Measurements from ENCODE around the gene HNRNPUL2. TPM values are rescaled to one million over a fixed set of nuclear protein-coding genes. Genes with fewer than 3 reads are reported as not detected.

HNRNPUL2 gene
- total RNA-seq, 1 experiment from 2014 or later, result 62.9 TPM

- Mint-ChIP-seq H3K27me3 (ENCODE audit: insufficient read depth, unreplicated experiment) (no peaks in the 10 kb centered on the region), H3K27ac (ENCODE audit: unreplicated experiment) (peak within 1 kb of the TSS; percentile 97), H3K36me3 (ENCODE audit: insufficient read depth, unreplicated experiment) (peaks cover 79% of the 10 kb centered on the region), H3K4me1 (ENCODE audit: low read depth, unreplicated experiment) (peaks cover 5% of the 10 kb centered on the region), H3K9me3 (ENCODE audit: unreplicated experiment) (no peaks in the 10 kb centered on the region), H3K4me3 (ENCODE audit: unreplicated experiment) (peak within 1 kb of the TSS; percentile 99)
- Histone ChIP-seq H3K36me3 (ENCODE audit: control insufficient read depth, insufficient read depth, low read length) (peaks cover 7% of the 10 kb centered on the region), H3K27me3 (replicated peaks; ENCODE audit: control insufficient read depth, insufficient read depth, low read length) (no peaks in the 10 kb centered on the region), H3K4me1 (peaks cover 15% of the 10 kb centered on the region), H3K4me3 (ENCODE audit: low read depth, low read length) (peak within 1 kb of the TSS; percentile 50), H3K9me3 (no peaks in the 10 kb centered on the region)
- intact Hi-C loops (cut with micrococcal nuclease; ENCODE audit: unreplicated experiment), result loop anchor here (2.0 kb wide), 2 partner anchors 18 to 42 kb away; partner anchors contain the start of gene GANAB
- CTCF ChIA-PET, result interaction anchor here (0.8 to 2.1 kb wide), 11 partner anchors 12 to 121 kb away, joined by 3 to 12 read pairs (median 5); partner anchors contain the start of genes B3GAT3, EEF1G, INTS5 and TAF6L
- POLR2A ChIA-PET, result interaction anchor here (0.6 to 2.1 kb wide), 38 partner anchors 9 to 1207 kb away, joined by 3 to 56 read pairs (median 6); partner anchors contain the start of genes AHNAK, B3GAT3, EEF1G and GANAB
- TF ChIP-seq, protein P1, sequence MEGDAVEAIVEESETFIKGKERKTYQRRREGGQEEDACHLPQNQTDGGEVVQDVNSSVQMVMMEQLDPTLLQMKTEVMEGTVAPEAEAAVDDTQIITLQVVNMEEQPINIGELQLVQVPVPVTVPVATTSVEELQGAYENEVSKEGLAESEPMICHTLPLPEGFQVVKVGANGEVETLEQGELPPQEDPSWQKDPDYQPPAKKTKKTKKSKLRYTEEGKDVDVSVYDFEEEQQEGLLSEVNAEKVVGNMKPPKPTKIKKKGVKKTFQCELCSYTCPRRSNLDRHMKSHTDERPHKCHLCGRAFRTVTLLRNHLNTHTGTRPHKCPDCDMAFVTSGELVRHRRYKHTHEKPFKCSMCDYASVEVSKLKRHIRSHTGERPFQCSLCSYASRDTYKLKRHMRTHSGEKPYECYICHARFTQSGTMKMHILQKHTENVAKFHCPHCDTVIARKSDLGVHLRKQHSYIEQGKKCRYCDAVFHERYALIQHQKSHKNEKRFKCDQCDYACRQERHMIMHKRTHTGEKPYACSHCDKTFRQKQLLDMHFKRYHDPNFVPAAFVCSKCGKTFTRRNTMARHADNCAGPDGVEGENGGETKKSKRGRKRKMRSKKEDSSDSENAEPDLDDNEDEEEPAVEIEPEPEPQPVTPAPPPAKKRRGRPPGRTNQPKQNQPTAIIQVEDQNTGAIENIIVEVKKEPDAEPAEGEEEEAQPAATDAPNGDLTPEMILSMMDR (IDR thresholded peaks at IDR 0.05; ENCODE audit: insufficient read depth in 1 of 2, low read depth in 1 of 2, low read length in 1 of 2, severe bottlenecking in 1 of 2, unreplicated experiment in 1 of 2), result no peak
- peak; percentile 95 to 99 for DNase-seq
- BruUV-seq (replicated peaks), result TSS peak; percentile 85
These were observed 62.1 kb downstream of the HNRNPUL2 start, which contains the start of the genes C11orf98 and CSKMT for GRCh38 chr11:62665075-62665598. TSS of gene C11orf98 (minus strand) at chr11:62665210. CDS start at chr11:62665169, 41 bp downstream. TSS of gene CSKMT (plus strand) at chr11:62665312. CDS start at chr11:62665880, 568 bp downstream.

- TSS peak; percentile 53 for BruUV-seq (replicated peaks)
- Histone ChIP-seq H3K4me3 (ENCODE audit: low read depth, low read length) (peak overlapping the region; percentile 50), H3K36me3 (ENCODE audit: control insufficient read depth, insufficient read depth, low read length) (peaks cover 7% of the 10 kb centered on the region), H3K27me3 (replicated peaks; ENCODE audit: control insufficient read depth, insufficient read depth, low read length) (no peaks in the 10 kb centered on the region), H3K9me3 (no peaks in the 10 kb centered on the region), H3K4me1 (peaks cover 9% of the 10 kb centered on the region)
- Mint-ChIP-seq H3K4me1 (ENCODE audit: low read depth, unreplicated experiment) (peaks cover 4% of the 10 kb centered on the region), H3K36me3 (ENCODE audit: insufficient read depth, unreplicated experiment) (peaks cover 78% of the 10 kb centered on the region), H3K9me3 (ENCODE audit: unreplicated experiment) (no peaks in the 10 kb centered on the region), H3K27ac (ENCODE audit: unreplicated experiment) (peak overlapping the region; percentile 97), H3K4me3 (ENCODE audit: unreplicated experiment) (peak overlapping the region; percentile 99), H3K27me3 (ENCODE audit: insufficient read depth, unreplicated experiment) (no peaks in the 10 kb centered on the region)
- POLR2A ChIA-PET, result interaction anchor here (0.6 to 2.1 kb wide), 32 partner anchors 8 to 238 kb away, joined by 3 to 56 read pairs (median 6); partner anchors contain the start of genes B3GAT3, EEF1G, GANAB and HNRNPUL2
- CTCF ChIA-PET, result interaction anchor here (0.8 to 2.1 kb wide), 11 partner anchors 11 to 122 kb away, joined by 3 to 12 read pairs (median 5); partner anchors contain the start of genes B3GAT3, EEF1G, INTS5 and TAF6L
- DNase-seq, result peak; percentile 71 to 75
- TF ChIP-seq, protein P1 (IDR thresholded peaks at IDR 0.05; ENCODE audit: insufficient read depth in 1 of 2, low read depth in 1 of 2, low read length in 1 of 2, severe bottlenecking in 1 of 2, unreplicated experiment in 1 of 2), result no peak
- intact Hi-C loops (cut with micrococcal nuclease; ENCODE audit: unreplicated experiment), result loop anchor here (1.0 to 2.0 kb wide), 3 partner anchors 11 to 42 kb away; partner anchors contain the start of genes GANAB and INTS5
These were observed 62.7 kb downstream of the HNRNPUL2 start for GRCh38 chr11:62664405-62665074.

Other genes starting within 250 kb of the HNRNPUL2 start
- 312 and 324 TPM in 2 replicates for gene AHNAK, start 180.7 kb downstream of the HNRNPUL2 start, total RNA-seq (2022)
- gene EEF1G, start 153.6 kb downstream of the HNRNPUL2 start, total RNA-seq (2022), result 2,004 and 2,035 TPM in 2 replicates
- 27.2 and 30.2 TPM in 2 replicates for gene TUT1, start 135.9 kb downstream of the HNRNPUL2 start, total RNA-seq (2022)
- 134 and 135 TPM in 2 replicates for gene MTA2, start 125.6 kb downstream of the HNRNPUL2 start, total RNA-seq (2022)
- gene EML3, start 114.7 kb downstream of the HNRNPUL2 start, total RNA-seq (2022), result 61.2 and 68.7 TPM in 2 replicates
- 1.1 and 1.3 TPM in 2 replicates for gene ROM1, start 114.2 kb downstream of the HNRNPUL2 start, total RNA-seq (2022)
- gene B3GAT3, start 105.5 kb downstream of the HNRNPUL2 start, total RNA-seq (2022), result 37.2 and 37.6 TPM in 2 replicates
- gene GANAB, start 80.8 kb downstream of the HNRNPUL2 start, total RNA-seq (2022), result 414 and 442 TPM in 2 replicates
- gene INTS5, start 74.2 kb downstream of the HNRNPUL2 start, total RNA-seq (2022), result 22.2 TPM in 2 replicates
- gene C11orf98, start 62.2 kb downstream of the HNRNPUL2 start, total RNA-seq (2022), result 115 and 123 TPM in 2 replicates
- gene CSKMT, start 62.1 kb downstream of the HNRNPUL2 start, total RNA-seq (2022), result 38.2 and 40.1 TPM in 2 replicates
- 23.9 and 24.0 TPM in 2 replicates for gene UQCC3, start 55.8 kb downstream of the HNRNPUL2 start, total RNA-seq (2022)
- 11.9 and 13.6 TPM in 2 replicates for gene LBHD1, start 55.2 kb downstream of the HNRNPUL2 start, total RNA-seq (2022)
- 116 and 118 TPM in 2 replicates for gene UBXN1, start 48.4 kb downstream of the HNRNPUL2 start, total RNA-seq (2022)
- 0.35 and 0.64 TPM in 2 replicates for gene LRRN4CL, start 37.9 kb downstream of the HNRNPUL2 start, total RNA-seq (2022)
- 39.2 and 48.2 TPM in 2 replicates for gene BSCL2, start 20.0 kb downstream of the HNRNPUL2 start, total RNA-seq (2022)
- gene GNG3, start 19.8 kb downstream of the HNRNPUL2 start, total RNA-seq (2022), result not detected in 2 replicates
- gene TTC9C, start 1.0 kb upstream of the HNRNPUL2 start, total RNA-seq (2022), result 47.0 and 53.6 TPM in 2 replicates
- gene ZBTB3, start 26.7 kb upstream of the HNRNPUL2 start, total RNA-seq (2022), result 8.2 and 10.9 TPM in 2 replicates
- 139 TPM in 2 replicates for gene POLR2G, start 34.1 kb upstream of the HNRNPUL2 start, total RNA-seq (2022)
- gene TAF6L, start 43.9 kb upstream of the HNRNPUL2 start, total RNA-seq (2022), result 26.8 and 30.1 TPM in 2 replicates
- gene TMEM179B, start 59.9 kb upstream of the HNRNPUL2 start, total RNA-seq (2022), result 59.9 and 68.4 TPM in 2 replicates
- 22.7 and 28.1 TPM in 2 replicates for gene TMEM223, start 64.5 kb upstream of the HNRNPUL2 start, total RNA-seq (2022)
- gene NXF1, start 78.0 kb upstream of the HNRNPUL2 start, total RNA-seq (2022), result 77.5 and 77.6 TPM in 2 replicates
- 39.9 and 44.2 TPM in 2 replicates for gene STX5, start 104.6 kb upstream of the HNRNPUL2 start, total RNA-seq (2022)
- 0.95 TPM in 1 of 2 replicates, not detected in the other for gene TEX54, start 105.4 kb upstream of the HNRNPUL2 start, total RNA-seq (2022)
- 112 and 115 TPM in 2 replicates for gene WDR74, start 112.1 kb upstream of the HNRNPUL2 start, total RNA-seq (2022)
- 763 and 879 TPM in 2 replicates for gene SLC3A2, start 153.4 kb upstream of the HNRNPUL2 start, total RNA-seq (2022)
- gene CHRM1, start 193.9 kb upstream of the HNRNPUL2 start, total RNA-seq (2022), result not detected in 2 replicates